ENCODE results near the gene PRPS1. TPM values are rescaled to one million over a fixed set of nuclear protein-coding genes. Genes with fewer than 3 reads are reported as not detected.

The PRPS1 gene
- total and polyA plus RNA-seq, 4 donors = 13.3 to 32.2 (median 26.1) TPM

GRCh38 chrX:107579956-107580355 lies 48.4 kb upstream of the PRPS1 start:
- Histone ChIP-seq H3K9ac (ENCODE audit: low read depth in 1 of 2, low read length in 2 of 2) (no peak overlapping the region), H3K4me3 (ENCODE audit: low read depth in 1 of 3, low read length in 3 of 3) (no peak overlapping the region), H3K4me1 (ENCODE audit: control insufficient read depth in 4 of 4, insufficient read depth in 4 of 4, low read length in 3 of 4) (no peaks in the 10 kb centered on the region), H3K27ac (ENCODE audit: low read depth in 1 of 2, low read length in 2 of 2) (no peak overlapping the region), H3K36me3 (ENCODE audit: control insufficient read depth in 4 of 4, insufficient read depth in 3 of 4, low read depth in 1 of 4, low read length in 3 of 4) (no peaks in the 10 kb centered on the region), H3K9me3 (ENCODE audit: control insufficient read depth in 4 of 4, low read length in 3 of 4) (no peaks in the 10 kb centered on the region), H3K27me3 (ENCODE audit: control insufficient read depth in 4 of 4, insufficient read depth in 4 of 4, low read length in 3 of 4) (no peaks in the 10 kb centered on the region)
- 87% methylated on average over 3 of the region's 3 CpGs for WGBS
- no peak for DNase-seq (ENCODE audit: low spot score)
- TF ChIP-seq FOXA1 (IDR thresholded peaks at IDR 0.05) = no peak
- TF ChIP-seq HNF4A (conservative IDR thresholded peaks at IDR 0.05) = no peak
- TF ChIP-seq CTCF (IDR thresholded peaks at IDR 0.05; ENCODE audit: low read depth, low read length, missing input control) = no peak
- TF ChIP-seq ATF3 (IDR thresholded peaks at IDR 0.05) = no peak
- no peak for TF ChIP-seq ZBTB33 (IDR thresholded peaks at IDR 0.05)
- TF ChIP-seq TAF1 (conservative IDR thresholded peaks at IDR 0.05) = no peak
- TF ChIP-seq SP1 (IDR thresholded peaks at IDR 0.05) = no peak
- TF ChIP-seq GABPA (IDR thresholded peaks at IDR 0.05 in 1 of 2, conservative IDR thresholded peaks at IDR 0.05 in 1 of 2) = no peak
- TF ChIP-seq MAX (IDR thresholded peaks at IDR 0.05) = no peak
- no peak for TF ChIP-seq JUND (IDR thresholded peaks at IDR 0.05)
- TF ChIP-seq REST (IDR thresholded peaks at IDR 0.05) = no peak
- TF ChIP-seq YY1 (IDR thresholded peaks at IDR 0.05) = no peak
- no peak for TF ChIP-seq HNF4G (IDR thresholded peaks at IDR 0.05)
- no peak for TF ChIP-seq RAD21 (IDR thresholded peaks at IDR 0.05)

- no peaks in the 10 kb centered on the region for H3K4me1 ChIP-seq (ENCODE audit: control insufficient read depth in 4 of 4, insufficient read depth in 4 of 4, low read length in 3 of 4)
- H3K9me3 ChIP-seq (ENCODE audit: control insufficient read depth in 4 of 4, low read length in 3 of 4) = no peaks in the 10 kb centered on the region
- H3K27ac ChIP-seq (ENCODE audit: low read depth in 1 of 2, low read length in 2 of 2) = no peak overlapping the region
- WGBS = 86% methylated on average over 4 of the region's 4 CpGs
- no peak overlapping the region for H3K9ac ChIP-seq (ENCODE audit: low read depth in 1 of 2, low read length in 2 of 2)
- no peak for DNase-seq (ENCODE audit: low spot score)
- H3K36me3 ChIP-seq (ENCODE audit: control insufficient read depth in 4 of 4, insufficient read depth in 3 of 4, low read depth in 1 of 4, low read length in 3 of 4) = no peaks in the 10 kb centered on the region
- H3K4me3 ChIP-seq (ENCODE audit: low read depth in 1 of 3, low read length in 3 of 3) = no peak overlapping the region
- H3K27me3 ChIP-seq (ENCODE audit: control insufficient read depth in 4 of 4, insufficient read depth in 4 of 4, low read length in 3 of 4) = no peaks in the 10 kb centered on the region
- TF ChIP-seq FOXA1 (IDR thresholded peaks at IDR 0.05) (no peak), MAX (IDR thresholded peaks at IDR 0.05) (no peak), REST (IDR thresholded peaks at IDR 0.05) (no peak), SP1 (IDR thresholded peaks at IDR 0.05) (no peak), RAD21 (IDR thresholded peaks at IDR 0.05) (no peak), HNF4A (conservative IDR thresholded peaks at IDR 0.05) (no peak), EGR1 (IDR thresholded peaks at IDR 0.05; ENCODE audit: low read depth in 2 of 2) (no peak), HNF4G (IDR thresholded peaks at IDR 0.05) (no peak), NR2F2 (IDR thresholded peaks at IDR 0.05) (no peak), ZBTB33 (IDR thresholded peaks at IDR 0.05) (no peak), TAF1 (conservative IDR thresholded peaks at IDR 0.05) (no peak), GABPA (IDR thresholded peaks at IDR 0.05 in 1 of 2, conservative IDR thresholded peaks at IDR 0.05 in 1 of 2) (no peak), ATF3 (IDR thresholded peaks at IDR 0.05) (no peak)
Measured at GRCh38 chrX:107581923-107582322, 46.4 kb upstream of the PRPS1 start.

Data from liver (tissue), 9 donors.